ENCODE results near the gene RPTOR. TPM values are rescaled to one million over a fixed set of nuclear protein-coding genes. Genes with fewer than 3 reads are reported as not detected.
A peak's percentile ranks its signal among the peaks of the same experiment; 100 is the strongest.

The RPTOR gene
- total RNA-seq, 1 experiment from 2014 or later = 25.1 TPM

- no peak overlapping the region for H3K18ac ChIP-seq (ENCODE audit: insufficient read length, low read depth, low read length)
- H3K9me3 ChIP-seq (ENCODE audit: control insufficient read depth, low read depth, low read length) = no peaks in the 10 kb centered on the region
- Mint-ChIP-seq H3K9me3 (0 out of 5 replicates have a peak, but pooled peaks cover 0 to 2% of the 10 kb centered on the region in 2 experiments), H3K4me3 (no peak overlapping the region), H3K4me1 (peaks cover 5 to 15% of the 10 kb centered on the region in 2 experiments), H3K27me3 (ENCODE audit: low read depth) (no peaks in the 10 kb centered on the region), H3K27ac (no peak overlapping the region; a peak in 1 of 7 replicates), H3K36me3 (ENCODE audit: insufficient read depth in 1 of 3, low read depth in 3 of 3) (peaks cover 7 to 10% (median 10%) of the 10 kb centered on the region in 3 experiments; a peak in 5 of 7 replicates)
- no peaks in the 10 kb centered on the region for H3K27me3 ChIP-seq (ENCODE audit: insufficient read depth, low read length)
- no peak overlapping the region for H3T11ph ChIP-seq (ENCODE audit: low read length)
- no peak overlapping the region for H4K91ac ChIP-seq (ENCODE audit: insufficient read length, low read depth, low read length)
- no peaks in the 10 kb centered on the region for H3K4me1 ChIP-seq (ENCODE audit: insufficient read depth, low read length)
- H3K56ac ChIP-seq (ENCODE audit: insufficient read length, low read depth, low read length) = no peak overlapping the region
- no CpG with 5 or more reads among the region's 40 CpGs for WGBS (ENCODE audit: extremely low coverage, insufficient read length, low lambda C conversion rate)
- H3K4me2 ChIP-seq (ENCODE audit: insufficient read depth, insufficient read length, low read length) = no peak overlapping the region
- no peak for TF ChIP-seq CTCF (conservative IDR thresholded peaks at IDR 0.05)
- H3K79me2 ChIP-seq (ENCODE audit: insufficient read depth, low read length) = no peaks in the 10 kb centered on the region
- no peak overlapping the region for H2BK5ac ChIP-seq (ENCODE audit: insufficient read length, low read length)
- H3K23me2 ChIP-seq (ENCODE audit: insufficient read length, low read depth, low read length, poor library complexity, severe bottlenecking) = no peaks in the 10 kb centered on the region
- DNase-seq = peak; percentile 22
- no peak overlapping the region for H3K9ac ChIP-seq (ENCODE audit: extremely low read depth, insufficient read length, low read length)
- H2AFZ ChIP-seq (ENCODE audit: low read length) = no peak overlapping the region
- H3K27ac ChIP-seq (ENCODE audit: insufficient read length, low read depth, low read length) = no peak overlapping the region
- H3K14ac ChIP-seq (ENCODE audit: insufficient read depth, low read length) = no peak overlapping the region
- H4K8ac ChIP-seq (replicated peaks; ENCODE audit: insufficient read length, low read depth, low read length) = no peak overlapping the region
- H2BK120ac ChIP-seq (ENCODE audit: low read depth, low read length, poor library complexity, severe bottlenecking) = no peak overlapping the region
- H2BK12ac ChIP-seq (ENCODE audit: insufficient read length, low read depth, low read length) = no peak overlapping the region
- no peaks in the 10 kb centered on the region for H3K79me1 ChIP-seq (ENCODE audit: insufficient read depth, low read depth, low read length, poor library complexity, severe bottlenecking)
- H4K5ac ChIP-seq (ENCODE audit: insufficient read length, low read depth, low read length) = no peak overlapping the region
- H2AK5ac ChIP-seq (ENCODE audit: insufficient read length, low read length) = no peak overlapping the region
- H3K23ac ChIP-seq (ENCODE audit: insufficient read length, low read depth, low read length) = no peak overlapping the region
- no peak overlapping the region for H3K4ac ChIP-seq (ENCODE audit: low read depth, low read length)
- no peaks in the 10 kb centered on the region for H4K20me1 ChIP-seq (ENCODE audit: control insufficient read depth, insufficient read depth, insufficient read length)
- H2BK20ac ChIP-seq (ENCODE audit: low read depth, low read length, poor library complexity, severe bottlenecking) = no peak overlapping the region
- no peak overlapping the region for H2BK15ac ChIP-seq (ENCODE audit: low read depth, low read length)
Observed at GRCh38 chr17:80799538-80800480, 255.2 kb downstream of the RPTOR start.

All from H9 (cell line).